GM18868 (cell line): ENCODE results near the gene MMP24OS.

Source experiments
- ATAC-seq: cut with Tn5 transposase; IDR thresholded peaks from one replicate; pipeline ENCODE4 v1.9.1; 2021; ENCODE audit warnings: mild to moderate bottlenecking, moderate library complexity; ENCODE audit not compliant: unreplicated experiment

The MMP24OS gene

GRCh38 chr20:35291654-35292503 is 14.0 kb upstream of the MMP24OS start, which contains the start of gene FAM83C:
Gene FAM83C (minus strand): TSS chr20:35292425. CDS start chr20:35292304, 121 bp downstream.
- no peak for ATAC-seq

- no peak for ATAC-seq
Observed at GRCh38 chr20:35290887-35291417, 13.0 kb upstream of the MMP24OS start.

GRCh38 chr20:35290186-35290886 is 12.4 kb upstream of the MMP24OS start:
- ATAC-seq, result no peak

- ATAC-seq, result no peak
Observed at GRCh38 chr20:35288325-35289060, 10.6 kb upstream of the MMP24OS start.

GRCh38 chr20:35287509-35288324 is 9.8 kb upstream of the MMP24OS start:
- ATAC-seq, result no peak

GRCh38 chr20:35286899-35287508 is 9.1 kb upstream of the MMP24OS start:
- ATAC-seq, result no peak

- ATAC-seq, result no peak
Observed at GRCh38 chr20:35286077-35286898, 8.4 kb upstream of the MMP24OS start.

GRCh38 chr20:35285806-35286076 is 7.8 kb upstream of the MMP24OS start:
- no peak for ATAC-seq

GRCh38 chr20:35284992-35285805 is 7.3 kb upstream of the MMP24OS start:
- ATAC-seq, result no peak

- peak; percentile 83 for ATAC-seq
Observed at GRCh38 chr20:35284267-35284991, 6.5 kb upstream of the MMP24OS start, which contains the start of gene EIF6. Gene EIF6 (minus strand): TSS chr20:35284772. CDS start chr20:35284487, 285 bp downstream.

GRCh38 chr20:35283441-35284266 is 5.7 kb upstream of the MMP24OS start:
- peak; percentile 28 for ATAC-seq

GRCh38 chr20:35281506-35282101 is 3.7 kb upstream of the MMP24OS start:
- no peak for ATAC-seq

GRCh38 chr20:35280523-35280922 is 2.6 kb upstream of the MMP24OS start:
- ATAC-seq, result no peak

- ATAC-seq, result no peak
Observed at GRCh38 chr20:35279533-35280174, 1.7 kb upstream of the MMP24OS start.

GRCh38 chr20:35279040-35279439 is 1.1 kb upstream of the MMP24OS start:
- ATAC-seq, result no peak

- no peak for ATAC-seq
Observed at GRCh38 chr20:35277127-35277526, 795 bp downstream of the MMP24OS start.
